Measurements from ENCODE around the gene GPR176.
"Not testable (repeated sequence)": the region's sequence is repeated elsewhere in the genome, so short reads cannot be mapped to it uniquely, and the experiment has no call there.

GPR176 gene

GRCh38 chr15:39823634-39824033 lies 96.4 kb downstream of the GPR176 start:
- DNase-seq (ENCODE audit: low read depth) = no peak
- no peak overlapping the region for H3K4me3 ChIP-seq (ENCODE audit: low read length)
- TF ChIP-seq CTCF (conservative IDR thresholded peaks at IDR 0.05; ENCODE audit: low read depth, low read length) = no peak

- no peak overlapping the region for H3K4me3 ChIP-seq (ENCODE audit: low read length)
- no peak for TF ChIP-seq CTCF (conservative IDR thresholded peaks at IDR 0.05; ENCODE audit: low read depth, low read length)
- no peak for DNase-seq (ENCODE audit: low read depth)
Measured at GRCh38 chr15:39820050-39820602, 99.9 kb downstream of the GPR176 start.

GRCh38 chr15:39819533-39819932 lies 100.5 kb downstream of the GPR176 start:
- TF ChIP-seq CTCF (conservative IDR thresholded peaks at IDR 0.05; ENCODE audit: low read depth, low read length) = no peak
- no peak for DNase-seq (ENCODE audit: low read depth)
- no peak overlapping the region for H3K4me3 ChIP-seq (ENCODE audit: low read length)

GRCh38 chr15:39817892-39818291 lies 102.2 kb downstream of the GPR176 start:
- TF ChIP-seq CTCF (conservative IDR thresholded peaks at IDR 0.05; ENCODE audit: low read depth, low read length) = no peak
- H3K4me3 ChIP-seq (ENCODE audit: low read length) = no peak overlapping the region
- DNase-seq (ENCODE audit: low read depth) = no peak

- H3K4me3 ChIP-seq (ENCODE audit: low read length) = no peak overlapping the region
- DNase-seq (ENCODE audit: low read depth) = no peak
- no peak for TF ChIP-seq CTCF (conservative IDR thresholded peaks at IDR 0.05; ENCODE audit: low read depth, low read length)
Measured at GRCh38 chr15:39814489-39814888, 105.6 kb downstream of the GPR176 start.

- not testable (repeated sequence) for H3K4me3 ChIP-seq (ENCODE audit: low read length); DNase-seq (ENCODE audit: low read depth)
Measured at GRCh38 chr15:39812651-39813050, 107.4 kb downstream of the GPR176 start.

GRCh38 chr15:39808909-39809308 lies 111.2 kb downstream of the GPR176 start:
- no peak overlapping the region for H3K4me3 ChIP-seq (ENCODE audit: low read length)
- no peak for DNase-seq (ENCODE audit: low read depth)
- no peak for TF ChIP-seq CTCF (conservative IDR thresholded peaks at IDR 0.05; ENCODE audit: low read depth, low read length)

- H3K4me3 ChIP-seq (ENCODE audit: low read length) = no peak overlapping the region
- DNase-seq (ENCODE audit: low read depth) = no peak
- no peak for TF ChIP-seq CTCF (conservative IDR thresholded peaks at IDR 0.05; ENCODE audit: low read depth, low read length)
Measured at GRCh38 chr15:39807791-39808190, 112.3 kb downstream of the GPR176 start.
